GM19455 (cell line): Measurements from ENCODE around the gene SAPCD2.
A peak's percentile ranks its signal among the peaks of the same experiment; 100 is the strongest.
"Not testable (repeated sequence)": the region's sequence is repeated elsewhere in the genome, so short reads cannot be mapped to it uniquely, and the experiment has no call there.

Experiments used
- ATAC-seq: cut with Tn5 transposase; IDR thresholded peaks from one replicate; pipeline ENCODE4 v1.9.1; 2021; ENCODE audit not compliant: unreplicated experiment

Gene SAPCD2, protein sequence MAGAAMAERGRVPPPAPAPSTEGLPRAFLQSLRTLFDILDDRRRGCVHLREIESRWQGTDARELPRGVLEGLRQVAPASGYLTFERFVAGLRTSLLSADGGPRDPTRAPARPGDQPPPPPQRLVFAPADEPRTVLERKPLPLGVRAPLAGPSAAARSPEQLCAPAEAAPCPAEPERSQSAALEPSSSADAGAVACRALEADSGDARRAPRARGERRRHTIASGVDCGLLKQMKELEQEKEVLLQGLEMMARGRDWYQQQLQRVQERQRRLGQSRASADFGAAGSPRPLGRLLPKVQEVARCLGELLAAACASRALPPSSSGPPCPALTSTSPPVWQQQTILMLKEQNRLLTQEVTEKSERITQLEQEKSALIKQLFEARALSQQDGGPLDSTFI

DNA sequence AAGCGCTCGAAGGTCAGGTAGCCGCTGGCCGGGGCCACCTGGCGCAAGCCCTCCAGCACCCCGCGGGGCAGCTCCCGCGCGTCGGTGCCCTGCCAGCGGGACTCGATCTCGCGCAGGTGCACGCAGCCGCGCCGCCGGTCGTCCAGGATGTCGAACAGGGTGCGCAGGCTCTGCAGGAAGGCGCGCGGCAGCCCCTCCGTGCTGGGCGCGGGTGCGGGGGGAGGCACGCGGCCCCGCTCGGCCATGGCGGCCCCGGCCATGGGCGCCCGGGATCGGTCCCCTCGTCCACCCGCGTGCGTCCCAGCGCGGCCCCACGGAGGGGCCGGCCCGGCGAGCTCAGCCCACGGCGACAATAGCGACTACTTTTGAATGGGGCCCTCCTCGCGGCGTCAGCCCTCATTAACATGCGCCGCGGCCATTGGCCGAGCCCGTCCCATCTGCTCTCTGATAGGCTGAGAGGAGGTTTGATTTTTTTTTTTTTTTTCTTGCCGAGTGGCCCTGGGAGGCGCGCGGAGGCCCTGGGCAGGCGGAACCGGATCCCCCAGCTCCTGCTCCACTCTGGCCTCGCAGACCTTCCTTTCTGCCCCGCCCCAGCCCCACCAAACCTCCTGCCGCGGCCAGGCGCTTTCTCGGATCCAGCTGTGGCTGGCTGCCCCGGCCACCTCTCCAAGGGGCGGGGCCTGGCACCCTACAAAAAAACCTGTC, at the start of gene SAPCD2:
SAPCD2 (minus strand) TSS at position 357 of the 705 bp plus-strand sequence; CDS start at position 260, 97 bp downstream.
- ATAC-seq, result peak; percentile 66

DNA sequence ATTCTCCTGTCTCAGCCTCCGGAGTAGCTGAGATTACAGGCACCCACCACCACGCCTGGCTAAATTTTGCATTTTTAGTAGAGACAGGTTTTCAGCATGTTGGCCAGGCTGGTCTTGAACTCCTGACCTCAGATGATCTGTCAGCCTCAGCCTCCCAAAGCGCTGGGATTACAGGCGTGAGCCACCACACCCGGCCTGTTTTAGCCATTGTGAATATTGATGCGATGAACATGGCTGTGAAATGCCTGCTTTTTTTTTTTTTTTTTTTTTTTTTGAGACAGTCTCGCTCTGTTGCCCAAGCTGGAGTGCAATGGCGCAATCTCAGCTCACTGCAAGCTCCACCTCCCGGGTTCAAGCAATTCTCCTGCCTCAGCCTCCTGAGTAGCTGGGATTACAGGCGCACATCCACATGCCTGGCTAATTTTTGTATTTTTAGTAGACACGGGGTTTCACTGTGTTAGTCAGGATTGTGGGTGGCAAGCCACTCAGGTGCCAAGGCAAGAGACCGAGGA, 47.8 kb upstream of the SAPCD2 start:
- not testable (repeated sequence) for ATAC-seq

DNA sequence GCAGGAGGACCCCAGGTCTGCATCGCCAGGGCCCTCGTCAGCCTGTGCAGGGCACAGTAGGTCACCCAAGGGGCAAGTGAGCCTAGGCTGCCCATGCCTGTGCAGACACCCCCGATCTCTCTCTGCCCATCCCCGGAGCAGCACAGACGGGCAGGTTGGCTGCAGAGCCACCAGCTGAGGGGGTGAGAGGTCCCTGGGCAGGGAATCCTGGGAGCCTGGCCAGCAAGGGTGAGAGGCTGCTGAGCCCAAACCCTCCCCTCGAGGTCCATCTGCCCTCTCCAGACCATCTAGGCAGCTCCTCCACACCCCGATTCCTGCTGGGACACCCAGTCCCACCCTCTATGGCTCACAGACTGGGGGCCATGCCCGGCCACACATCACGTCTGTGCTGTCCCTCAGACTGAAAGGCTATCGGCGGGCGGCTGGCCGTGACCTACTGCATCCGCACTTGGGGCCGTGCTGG, 46.9 kb upstream of the SAPCD2 start:
- no peak for ATAC-seq

DNA sequence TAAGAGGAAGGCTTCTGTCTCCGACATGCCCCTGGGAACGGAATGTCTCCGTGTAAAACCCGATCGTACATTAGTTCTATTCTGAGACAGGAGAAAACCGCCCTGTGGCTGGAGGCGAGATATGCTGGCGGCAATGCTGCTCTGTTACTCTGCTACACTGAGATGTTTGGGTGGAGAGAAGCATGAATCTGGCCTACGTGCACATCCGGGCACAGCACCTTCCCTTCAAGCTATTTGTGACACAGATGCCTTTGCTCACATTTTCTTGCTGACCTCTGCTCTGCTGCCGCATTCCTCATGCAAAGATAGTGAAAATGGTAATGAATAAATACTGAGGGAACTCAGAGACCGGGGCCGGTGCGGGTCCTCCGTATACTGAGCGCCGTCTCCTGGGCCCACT, 46.4 kb upstream of the SAPCD2 start:
- no peak for ATAC-seq

DNA sequence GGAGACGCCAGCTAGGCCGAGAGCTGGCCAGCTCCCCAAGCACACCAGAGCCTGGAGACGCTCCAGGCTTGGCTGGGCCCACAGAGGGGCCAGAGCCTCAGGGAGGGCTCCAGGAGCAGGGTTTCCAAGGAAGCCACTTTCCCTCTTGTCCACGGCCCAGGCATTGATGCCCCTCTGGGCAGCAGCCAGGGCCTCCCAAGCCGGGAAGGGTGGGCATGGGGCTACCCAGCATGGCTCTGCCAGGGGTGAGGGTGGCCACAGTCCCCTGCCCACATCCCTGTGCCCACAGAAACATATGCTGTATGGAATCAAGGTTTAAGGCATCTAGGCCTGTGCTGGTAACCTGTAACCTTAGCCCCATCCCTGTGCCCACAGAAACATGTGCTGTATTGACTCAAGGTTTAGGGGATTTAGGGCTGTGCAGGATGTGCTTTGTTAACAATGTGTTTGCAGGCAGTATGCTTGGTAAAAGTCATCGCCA, 45.7 kb upstream of the SAPCD2 start:
- ATAC-seq, result no peak

DNA sequence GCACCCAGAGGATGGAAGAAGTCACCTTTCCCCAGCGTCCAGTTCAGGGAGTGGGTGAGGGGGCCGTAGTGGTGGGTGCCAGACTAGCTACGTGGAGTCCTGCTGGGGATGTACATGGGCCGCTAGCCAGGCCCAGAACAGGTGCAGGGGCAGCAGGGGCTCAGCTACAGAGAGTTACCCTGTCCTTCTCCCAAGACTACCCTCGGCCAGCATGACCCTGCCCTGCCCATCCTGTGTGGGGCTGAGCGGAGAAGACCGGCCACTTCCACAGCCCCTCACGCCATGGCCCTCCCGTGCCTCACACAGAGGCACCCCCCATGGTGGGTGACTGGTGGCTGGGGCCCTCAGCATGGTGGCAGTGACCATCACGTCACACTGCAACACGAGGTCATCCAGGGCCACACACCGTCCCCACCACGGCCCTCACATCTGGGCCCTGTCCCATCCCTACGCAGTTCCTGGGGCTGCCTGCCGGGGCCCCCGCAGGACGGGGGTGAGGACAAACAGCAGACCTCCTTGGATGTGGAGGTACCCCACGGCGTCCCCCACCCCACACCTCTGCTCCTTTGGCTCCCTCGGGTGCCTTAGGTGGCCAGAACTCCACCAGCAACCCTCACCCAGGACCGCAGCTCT, 45.2 kb upstream of the SAPCD2 start:
- no peak for ATAC-seq

DNA sequence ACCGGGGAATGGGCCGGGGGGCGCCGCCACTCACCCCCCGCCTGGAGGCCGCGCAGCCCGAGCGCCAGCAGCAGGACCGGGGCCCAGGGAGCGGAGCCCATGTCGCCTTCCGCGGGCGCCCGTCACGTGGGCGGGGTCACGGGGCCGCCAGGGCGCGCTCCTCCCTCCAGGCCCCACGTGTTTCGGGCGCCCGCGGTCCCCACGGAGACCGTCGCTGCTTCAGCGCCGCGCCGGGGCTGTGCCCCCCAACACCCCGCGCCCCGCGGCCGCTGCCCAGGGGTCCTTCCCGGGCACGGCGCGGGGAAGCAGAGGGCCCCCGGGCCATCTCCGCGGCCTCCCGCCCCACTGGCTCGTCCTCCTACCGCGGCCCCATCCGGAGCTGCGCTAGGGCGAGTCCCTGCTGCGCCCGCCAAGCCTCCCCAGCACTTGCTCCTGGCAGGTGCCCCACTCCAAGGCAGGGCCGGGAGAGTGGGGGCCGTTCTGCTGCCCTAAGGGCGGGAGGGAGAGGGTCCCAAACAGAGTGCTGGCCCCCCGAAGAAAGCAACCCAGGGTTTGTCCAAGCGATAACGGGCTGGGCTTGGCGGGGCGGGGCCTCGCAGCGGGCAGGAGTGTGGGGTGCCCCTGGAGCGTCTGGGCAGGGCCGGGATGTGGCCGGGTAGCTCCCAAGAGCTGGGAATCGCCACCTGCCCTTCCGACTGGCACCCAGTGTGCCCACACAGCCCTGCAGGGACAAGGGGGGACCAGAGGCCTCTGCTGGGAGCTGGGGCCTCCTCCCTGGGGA, 44.4 kb upstream of the SAPCD2 start, which contains the start of gene DPP7:
DPP7 (minus strand) TSS at position 121 of the 781 bp plus-strand sequence; CDS start at position 101, 20 bp downstream.
- peak; percentile 66 for ATAC-seq

DNA sequence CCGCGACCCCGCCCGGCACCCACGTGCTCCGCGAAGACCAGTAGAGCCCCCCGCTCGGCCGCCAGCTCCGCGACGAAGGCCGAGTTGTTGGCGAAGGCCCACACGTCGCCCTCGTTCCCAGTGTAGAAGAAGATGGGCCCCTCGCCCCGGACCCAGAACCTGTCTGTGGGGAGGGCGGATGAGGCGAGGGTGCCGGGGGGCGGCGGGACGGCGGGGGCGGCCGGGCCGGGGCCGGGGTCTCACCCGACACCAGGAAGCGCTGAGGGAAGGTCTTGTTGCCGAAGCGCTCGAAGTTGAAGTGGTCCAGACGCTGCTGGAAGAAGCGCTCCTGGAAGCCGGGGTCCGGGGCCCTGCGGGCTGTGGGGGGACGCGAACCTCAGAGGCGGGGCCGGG, 43.9 kb upstream of the SAPCD2 start:
- peak; percentile 25 for ATAC-seq

DNA sequence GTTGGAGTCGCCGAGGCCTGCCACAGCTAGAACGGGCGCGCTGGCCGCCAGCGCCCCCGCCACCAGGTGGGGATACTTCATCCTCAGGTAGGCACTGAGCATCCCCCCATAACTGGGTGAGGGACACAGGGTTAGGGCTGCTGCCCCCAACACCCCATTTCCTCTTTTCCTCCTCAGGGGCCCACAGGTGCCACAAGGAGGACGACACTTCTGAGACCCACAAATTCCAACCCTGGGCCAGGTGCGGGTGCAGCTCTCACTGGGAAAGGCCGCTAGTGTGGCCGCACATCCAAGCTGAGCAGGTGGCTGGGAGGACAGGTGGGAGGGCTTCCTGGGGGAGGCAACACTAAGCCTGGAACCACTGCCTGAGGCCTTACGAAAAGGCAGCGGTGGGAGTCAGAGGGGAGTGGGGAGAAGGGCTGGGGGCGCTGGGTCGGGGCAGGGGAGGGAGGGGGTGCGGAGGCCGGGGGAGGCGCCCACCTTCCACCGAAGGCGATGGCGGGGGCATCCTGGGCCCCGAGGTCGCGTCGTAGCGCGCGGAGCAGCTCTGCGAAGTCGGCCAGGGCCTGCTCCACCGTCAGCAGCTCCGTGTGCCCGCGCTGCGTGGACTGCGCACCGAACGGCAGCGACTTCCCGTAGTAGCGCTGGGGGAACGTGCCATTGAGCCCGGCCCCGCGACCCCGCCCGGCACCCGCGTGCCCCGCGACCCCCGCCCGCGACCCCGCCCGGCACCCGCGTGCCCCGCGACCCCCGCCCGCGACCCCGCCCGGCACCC, 43.2 kb upstream of the SAPCD2 start:
- ATAC-seq, result no peak

DNA sequence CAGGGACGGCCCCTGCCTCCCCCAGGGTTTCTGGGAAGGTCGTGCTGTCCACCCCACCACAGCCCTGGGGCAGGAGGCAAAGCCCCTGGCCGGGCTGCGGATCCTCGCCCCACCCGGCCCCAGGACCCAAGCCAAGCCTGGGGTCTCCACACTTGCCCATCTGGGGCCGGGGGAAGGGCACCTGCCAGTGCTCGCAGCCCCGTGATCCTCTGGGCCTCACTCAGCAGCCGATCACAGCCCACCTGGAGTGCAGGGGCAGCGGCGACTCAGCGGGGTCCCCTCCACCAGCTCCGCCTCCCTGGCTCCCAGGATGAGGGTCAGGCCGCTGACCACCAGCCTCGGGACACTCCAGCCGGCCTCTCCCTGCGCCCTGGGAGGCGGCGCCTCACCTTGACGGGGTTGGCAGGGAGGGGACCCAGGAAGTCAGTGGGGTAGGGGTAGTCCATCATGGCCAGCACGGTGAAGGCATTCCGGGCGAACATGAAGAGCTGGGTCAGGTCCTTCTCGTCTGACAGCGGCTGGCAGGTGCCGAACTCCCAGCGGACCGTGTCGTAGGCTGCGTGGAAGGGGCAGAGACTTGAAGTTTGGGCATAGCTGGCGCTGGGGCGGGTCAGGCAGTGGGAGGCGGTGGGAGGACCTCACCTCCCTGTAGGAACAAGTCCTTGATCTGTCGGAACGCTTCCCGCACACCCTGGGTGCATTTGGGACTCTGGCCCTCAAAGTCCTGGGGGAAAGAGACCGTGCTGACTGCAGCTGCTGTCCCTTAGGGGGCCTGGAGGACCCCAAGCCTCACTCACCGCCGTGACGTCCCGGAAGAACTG, 42.4 kb upstream of the SAPCD2 start:
- no peak for ATAC-seq

DNA sequence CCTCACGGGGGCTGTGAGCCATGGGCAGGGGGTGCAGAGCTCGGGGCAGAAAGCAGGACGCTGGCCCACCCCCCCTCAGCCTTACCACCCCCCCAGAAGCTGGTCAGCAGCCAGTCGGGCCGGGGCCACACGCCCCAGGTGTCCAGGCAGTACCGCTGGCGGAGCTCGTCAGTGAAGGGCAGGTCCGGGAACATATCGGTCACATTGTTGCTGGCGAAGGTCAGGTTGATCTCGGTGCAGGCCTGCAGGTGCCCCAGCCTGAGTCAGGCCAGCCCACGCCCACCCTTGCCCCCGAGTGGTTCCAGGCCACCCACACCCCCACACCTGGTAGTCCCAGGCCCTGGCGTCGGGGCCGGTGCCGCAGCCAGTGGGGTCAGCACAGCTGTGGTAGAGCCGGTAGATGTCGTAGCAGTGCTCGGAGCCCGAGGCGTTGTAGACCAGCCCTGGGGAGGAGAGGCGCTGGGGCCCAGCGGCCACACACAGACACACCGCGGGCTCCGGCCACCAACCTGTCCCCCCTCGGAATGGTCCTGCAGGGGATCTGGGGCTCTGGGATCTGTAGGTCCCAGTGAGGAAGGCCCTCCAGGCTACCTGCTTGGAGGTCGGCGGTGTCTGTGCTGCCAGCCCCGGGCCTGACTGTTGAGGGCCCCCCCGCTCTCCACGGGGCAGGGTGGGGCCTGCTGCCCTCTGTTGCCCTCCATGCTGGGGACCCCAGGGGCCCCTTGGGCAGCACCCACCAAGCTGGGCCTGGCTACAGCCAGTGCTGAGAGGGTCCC, 41.6 kb upstream of the SAPCD2 start:
- no peak for ATAC-seq

DNA sequence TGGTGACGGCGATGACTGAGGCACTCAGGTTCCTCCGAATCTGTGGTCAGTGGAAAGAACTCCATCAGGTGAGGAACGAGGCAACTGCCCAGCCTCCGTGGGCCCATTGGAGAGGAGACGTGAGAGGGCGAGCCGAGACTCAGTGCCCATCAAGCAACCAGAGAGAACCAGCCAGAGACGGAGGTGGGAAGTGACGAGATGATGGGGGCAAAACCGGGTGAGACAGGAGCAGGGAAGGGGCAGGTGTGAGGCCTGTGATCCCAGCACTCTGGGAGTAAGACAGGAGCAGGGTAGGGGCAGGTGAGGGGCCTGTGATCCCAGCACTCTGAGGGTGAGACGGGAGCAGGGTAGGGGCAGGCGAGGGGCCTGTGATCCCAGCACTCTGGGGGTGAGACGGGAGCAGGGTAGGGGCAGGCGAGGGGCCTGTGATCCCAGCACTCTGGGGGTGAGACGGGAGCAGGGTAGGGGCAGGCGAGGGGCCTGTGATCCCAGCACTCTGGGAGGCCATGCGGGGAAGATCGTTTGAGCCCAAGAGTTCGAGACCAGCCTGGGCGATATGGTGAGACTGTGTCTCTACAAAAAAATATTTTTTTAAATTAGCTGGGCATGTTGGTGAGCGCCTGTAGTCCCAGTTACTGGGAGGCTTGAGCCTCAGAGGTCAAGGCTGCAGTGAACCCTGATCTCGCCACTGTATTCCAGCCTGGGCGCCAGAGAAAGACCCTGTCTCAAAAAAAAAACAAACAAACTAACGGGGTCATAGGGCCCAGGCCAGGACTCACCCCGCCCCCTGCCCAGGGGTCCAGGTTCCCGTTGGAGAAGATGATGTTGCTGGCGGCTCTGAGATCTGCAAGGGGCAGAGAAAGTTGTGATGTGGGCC, 40.8 kb upstream of the SAPCD2 start:
- ATAC-seq, result no peak

DNA sequence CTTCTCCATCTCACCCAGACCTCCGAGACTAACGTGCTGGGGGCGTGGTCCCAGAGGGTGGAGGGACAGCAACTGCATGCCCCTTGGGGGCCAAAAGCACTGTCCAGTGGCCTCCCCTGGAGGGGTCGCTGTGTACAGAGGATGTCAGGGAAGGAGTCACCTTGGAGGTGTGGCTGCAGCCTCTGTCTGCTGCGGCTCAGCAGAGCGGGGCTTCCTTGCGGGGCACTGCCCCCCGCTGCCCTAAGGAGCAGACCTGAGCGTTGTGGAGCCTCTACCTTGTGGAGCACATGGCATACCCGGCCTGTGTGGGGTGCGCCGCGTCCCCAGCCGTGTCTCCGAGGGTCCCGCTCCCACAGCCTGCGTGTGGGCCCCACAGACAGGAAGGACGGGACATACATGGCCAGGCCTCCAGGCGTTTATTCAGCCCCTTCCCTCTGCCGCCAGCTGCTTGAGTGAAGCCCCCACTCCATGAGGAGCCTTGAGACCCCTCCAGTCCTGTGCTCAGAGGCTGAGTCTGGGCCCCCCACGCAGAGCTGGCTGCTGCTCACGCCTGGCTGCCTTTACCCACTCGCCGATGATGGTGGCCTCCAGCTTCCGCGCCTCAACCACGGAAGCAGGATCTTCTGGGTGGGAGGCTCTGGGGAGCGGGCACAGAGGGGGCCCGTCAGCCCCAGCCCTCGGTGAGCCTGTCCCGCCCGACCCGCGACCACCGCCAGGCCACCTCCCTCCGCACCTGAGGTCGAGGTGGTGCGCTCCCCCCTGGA, 40.0 kb upstream of the SAPCD2 start:
- ATAC-seq, result no peak

DNA sequence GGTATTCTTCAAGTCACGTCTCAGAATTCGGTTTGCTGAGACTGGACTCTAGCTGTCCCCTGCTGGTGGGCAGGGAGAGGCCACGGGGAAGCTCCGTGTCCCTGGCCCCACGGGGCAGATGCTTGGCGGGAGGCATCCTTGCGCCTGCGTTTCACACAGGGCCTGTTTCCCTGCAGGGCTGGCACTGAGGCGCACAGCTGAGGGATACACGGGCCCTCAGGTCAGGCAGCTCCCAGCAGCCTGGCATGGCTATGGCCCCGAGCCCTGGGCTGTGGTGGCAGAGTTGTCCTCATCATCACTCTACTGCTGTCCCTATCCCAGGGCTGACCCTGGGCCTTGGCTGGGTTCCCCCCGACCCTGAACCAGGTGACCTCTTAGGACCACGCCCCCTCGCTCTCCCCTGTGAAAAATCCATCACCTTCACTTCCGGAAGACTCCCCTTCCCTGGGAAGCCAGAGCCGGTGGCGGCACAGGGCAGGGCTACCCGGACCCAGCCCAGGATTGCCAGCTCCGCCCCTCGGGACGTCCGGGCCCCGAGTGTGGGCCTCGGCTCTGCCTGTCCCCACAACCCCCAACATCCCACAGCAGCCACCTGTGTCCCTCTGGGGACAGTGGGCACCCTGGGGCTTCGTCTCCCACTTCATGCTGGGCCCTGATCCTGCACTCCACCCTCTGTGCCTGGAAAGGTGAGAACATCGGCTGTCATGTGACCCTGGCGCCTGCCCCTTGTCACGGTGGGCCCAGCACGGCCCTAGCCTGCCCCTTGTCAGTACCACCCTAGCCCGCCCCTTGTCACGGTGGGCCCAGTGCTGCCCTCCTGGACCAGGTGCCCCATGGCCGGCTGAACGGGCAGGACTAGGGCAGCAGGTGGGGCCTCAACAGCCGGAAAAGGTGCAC, 39.1 kb upstream of the SAPCD2 start:
- ATAC-seq, result no peak

DNA sequence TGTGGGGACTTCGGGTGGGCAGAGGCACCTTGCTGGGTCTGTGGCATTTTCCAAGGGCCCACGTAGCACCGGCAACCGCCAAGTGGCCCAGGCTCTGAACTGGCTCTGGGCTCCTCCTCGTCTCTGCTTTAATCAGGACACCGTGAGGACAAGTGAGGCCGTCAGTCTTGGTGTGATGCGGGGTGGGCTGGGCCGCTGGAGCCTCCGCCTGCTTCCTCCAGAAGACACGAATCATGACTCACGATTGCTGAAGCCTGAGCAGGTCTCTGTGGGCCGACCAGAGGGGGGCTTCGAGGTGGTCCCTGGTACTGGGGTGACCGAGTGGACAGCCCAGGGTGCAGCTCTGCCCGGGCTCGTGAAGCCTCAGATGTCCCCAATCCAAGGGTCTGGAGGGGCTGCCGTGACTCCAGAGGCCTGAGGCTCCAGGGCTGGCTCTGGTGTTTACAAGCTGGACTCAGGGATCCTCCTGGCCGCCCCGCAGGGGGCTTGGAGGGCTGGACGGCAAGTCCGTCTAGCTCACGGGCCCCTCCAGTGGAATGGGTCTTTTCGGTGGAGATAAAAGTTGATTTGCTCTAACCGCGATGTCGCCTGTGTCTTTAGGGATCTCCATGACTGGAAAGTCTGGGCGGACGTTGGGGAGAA, 38.4 kb upstream of the SAPCD2 start:
- no peak for ATAC-seq
